K562 (cell line): Measurements from ENCODE around the gene SPDL1. TPM values are rescaled to one million over a fixed set of nuclear protein-coding genes. Genes with fewer than 3 reads are reported as not detected.

Source experiments
- E2F1 ChIP-seq: sonication (generic); formaldehyde crosslinking; IDR thresholded peaks from 2 replicates; pipeline ENCODE4 v1.8.1; 2023; ENCODE audit warnings: mild to moderate bottlenecking, missing genetic modification reagents, moderate library complexity
- HMBOX1 ChIP-seq: sonication (generic); IDR thresholded peaks from 2 replicates; pipeline ENCODE4 v1.6.1; 2016
- HMG20A ChIP-seq: fragments of 450-650 bp; formaldehyde crosslinking; conservative IDR thresholded peaks from 2 replicates; pipeline ENCODE4 v1.4.0; 2020; ENCODE audit warnings: mild to moderate bottlenecking, mixed read lengths
- KDM2B ChIP-seq: fragments of 250-450 bp; sonication (Bioruptor Pico); IDR thresholded peaks from 2 replicates; pipeline ENCODE4 v1.8.0; 2021; ENCODE audit warnings: mild to moderate bottlenecking, moderate library complexity
- NR1H2 ChIP-seq: sonication (generic); formaldehyde crosslinking; IDR thresholded peaks from 2 replicates; pipeline ENCODE4 v1.4.0; 2020; ENCODE audit warnings: mild to moderate bottlenecking, missing genetic modification reagents
- NR2C2 ChIP-seq, 2 experiments: fragments of 200-800 bp in 1 of 2; sonication (Bioruptor generic) in 1 of 2; sonication (generic) in 1 of 2; formaldehyde crosslinking in 1 of 2; IDR thresholded peaks; 2 replicates each; pipeline versions ENCODE4 v1.6.1 to v1.8.0; 2016 to 2022; ENCODE audit warnings: mild to moderate bottlenecking in 1 of 2, missing compliant biosample characterization in 1 of 2, missing genetic modification characterization in 1 of 2, missing genetic modification reagents in 1 of 2
- NR3C1 ChIP-seq: sonication (generic); formaldehyde crosslinking; IDR thresholded peaks from 2 replicates; pipeline ENCODE4 v1.8.1; 2022; ENCODE audit warnings: missing genetic modification reagents
- PURB ChIP-seq: sonication (generic); formaldehyde crosslinking; IDR thresholded peaks from 2 replicates; pipeline ENCODE4 v1.9.0; 2021; ENCODE audit warnings: low read depth, mild to moderate bottlenecking, missing genetic modification reagents
- TGIF2 ChIP-seq: sonication (generic); formaldehyde crosslinking; IDR thresholded peaks from 2 replicates; pipeline ENCODE4 v1.8.1; 2022; ENCODE audit warnings: mild to moderate bottlenecking, missing genetic modification reagents, moderate library complexity
- UBTF ChIP-seq, 2 experiments: IDR thresholded peaks; 2 replicates each; pipeline ENCODE4 v1.6.1; 2012; ENCODE audit warnings: improper control_type of control experiment in 2 of 2, low read depth in 2 of 2, low read length in 2 of 2, borderline replicate concordance in 1 of 2
- ZFP1 ChIP-seq: fragments of 450-650 bp; formaldehyde crosslinking; IDR thresholded peaks from 2 replicates; pipeline ENCODE4 v1.4.0; 2020; ENCODE audit warnings: mild to moderate bottlenecking, mixed read lengths
- ZNF282 ChIP-seq: sonication (generic); formaldehyde crosslinking; IDR thresholded peaks from 2 replicates; pipeline ENCODE4 v1.8.1; 2023; ENCODE audit warnings: missing genetic modification reagents
- ZNF766 ChIP-seq: fragments of 200-800 bp; sonication (Bioruptor generic); conservative IDR thresholded peaks from 2 replicates; pipeline ENCODE4 v1.6.1; 2016; ENCODE audit warnings: missing genetic modification characterization, missing compliant biosample characterization
- polyA plus RNA-seq, 8 experiments: library from polyadenylated mRNA; depleted of rRNA in 4 of 8; stranded (reverse) in 5 of 8; unstranded in 3 of 8; fragments of >200 nt; fragmentation: Nextera tagmentation in 2 of 8; fragmentation: Illumina TruSeq in 1 of 8; extraction: Ambion mirVana in 2 of 8; extraction: Trizol in 1 of 8; gene quantifications; 2 replicates each; pipeline versions ENCODE4 v1.2.1 to v1.2.3, GENCODE V29; 2011 to 2014; ENCODE audit warnings: inconsistent platforms in 1 of 8, missing spikeins in 1 of 8
- total RNA-seq, 7 experiments: library from RNA; depleted of rRNA in 6 of 7; stranded (reverse); fragments of >200 nt in 6 of 7; fragmentation: Illumina TruSeq in 2 of 7; extraction: Trizol in 2 of 7; gene quantifications; 2 replicates each; pipeline versions ENCODE4 v1.2.1 to v1.2.3, GENCODE V29; 2011 to 2021; ENCODE audit warnings: low replicate concordance in 1 of 7
- TF ChIP-seq, protein P1 (sequence below): sonication (generic); formaldehyde crosslinking; IDR thresholded peaks from 2 replicates; pipeline ENCODE4 v1.8.1; 2023; ENCODE audit warnings: mild to moderate bottlenecking, missing genetic modification reagents
- TF ChIP-seq, protein P2 (sequence below): fragments of 200-400 bp; formaldehyde crosslinking; IDR thresholded peaks from 2 replicates; pipeline ENCODE4 v1.6.1; 2017; ENCODE audit warnings: mild to moderate bottlenecking, low read depth, low read length, moderate library complexity

The SPDL1 gene
- total and polyA plus RNA-seq, 9 of the 15 experiments (the other 6 are each of a cell fraction or from before 2014, with no cell fraction given) = 32.4 to 59.6 (median 49.0) TPM

DNA sequence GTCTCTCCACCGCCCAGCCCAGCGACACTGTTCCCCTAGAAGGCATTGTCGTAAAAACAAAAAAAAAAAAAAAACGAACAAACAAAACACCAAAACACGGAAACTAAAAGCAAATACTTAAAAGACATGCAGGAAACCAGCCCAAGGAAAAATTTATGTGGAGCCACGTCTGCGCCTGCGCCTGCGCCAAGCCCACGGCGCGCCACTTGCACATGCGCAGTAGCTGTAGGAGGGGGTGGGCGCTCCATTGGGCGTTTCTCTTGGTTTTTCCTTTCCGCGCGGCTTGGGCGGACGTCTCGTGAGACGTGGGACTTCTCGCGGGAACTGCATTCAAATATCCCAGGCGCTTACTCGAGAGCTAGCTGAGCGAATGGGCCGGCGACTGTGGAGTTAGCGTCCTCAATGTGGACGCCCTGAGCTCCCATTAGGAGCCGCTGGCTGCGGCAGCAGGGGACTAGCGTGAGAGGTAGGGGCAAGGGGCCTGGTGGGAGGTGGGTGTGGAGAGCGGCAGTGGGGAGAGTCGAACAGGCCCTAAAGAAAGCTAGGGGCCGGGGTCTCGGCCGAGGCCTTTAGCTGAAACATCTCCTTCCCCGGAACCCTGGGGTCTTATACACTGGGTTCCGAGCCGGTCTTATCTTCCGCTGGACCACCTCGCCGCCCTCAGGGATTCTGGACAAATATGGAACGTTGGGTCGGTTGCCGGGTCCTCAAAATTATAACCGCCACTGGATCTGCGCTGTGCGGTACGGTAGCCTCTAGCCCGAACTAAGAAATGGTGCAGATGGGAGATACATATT is at the start of gene SPDL1 (continued):
- TF ChIP-seq HMBOX1 (no peak), UBTF (IDR thresholded peaks at IDR 0.05; ENCODE audit: borderline replicate concordance in 1 of 2, low read depth in 2 of 2, low read length in 2 of 2) (no peak), ZFP1 (CRISPR knock-in tag) (no peak), KDM2B (CRISPR knock-in tag) (no peak), HMG20A (CRISPR knock-in tag) (no peak), NR3C1 (no peak), ZNF282 (no peak), NR1H2 (no peak), E2F1 (CRISPR knock-in tag) (no peak), PURB (CRISPR knock-in tag) (no peak), TGIF2 (no peak), ZNF766 (CRISPR knock-in tag) (0 out of 2 replicates have a peak, but pooled peaks have one; percentile 22), NR2C2 (CRISPR knock-in tag; IDR thresholded peaks at IDR 0.05) (no peak), NR2C2 (tag; IDR thresholded peaks at IDR 0.05) (no peak)
- TF ChIP-seq, protein P1, sequence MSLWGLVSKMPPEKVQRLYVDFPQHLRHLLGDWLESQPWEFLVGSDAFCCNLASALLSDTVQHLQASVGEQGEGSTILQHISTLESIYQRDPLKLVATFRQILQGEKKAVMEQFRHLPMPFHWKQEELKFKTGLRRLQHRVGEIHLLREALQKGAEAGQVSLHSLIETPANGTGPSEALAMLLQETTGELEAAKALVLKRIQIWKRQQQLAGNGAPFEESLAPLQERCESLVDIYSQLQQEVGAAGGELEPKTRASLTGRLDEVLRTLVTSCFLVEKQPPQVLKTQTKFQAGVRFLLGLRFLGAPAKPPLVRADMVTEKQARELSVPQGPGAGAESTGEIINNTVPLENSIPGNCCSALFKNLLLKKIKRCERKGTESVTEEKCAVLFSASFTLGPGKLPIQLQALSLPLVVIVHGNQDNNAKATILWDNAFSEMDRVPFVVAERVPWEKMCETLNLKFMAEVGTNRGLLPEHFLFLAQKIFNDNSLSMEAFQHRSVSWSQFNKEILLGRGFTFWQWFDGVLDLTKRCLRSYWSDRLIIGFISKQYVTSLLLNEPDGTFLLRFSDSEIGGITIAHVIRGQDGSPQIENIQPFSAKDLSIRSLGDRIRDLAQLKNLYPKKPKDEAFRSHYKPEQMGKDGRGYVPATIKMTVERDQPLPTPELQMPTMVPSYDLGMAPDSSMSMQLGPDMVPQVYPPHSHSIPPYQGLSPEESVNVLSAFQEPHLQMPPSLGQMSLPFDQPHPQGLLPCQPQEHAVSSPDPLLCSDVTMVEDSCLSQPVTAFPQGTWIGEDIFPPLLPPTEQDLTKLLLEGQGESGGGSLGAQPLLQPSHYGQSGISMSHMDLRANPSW = no peak
- TF ChIP-seq, protein P2, sequence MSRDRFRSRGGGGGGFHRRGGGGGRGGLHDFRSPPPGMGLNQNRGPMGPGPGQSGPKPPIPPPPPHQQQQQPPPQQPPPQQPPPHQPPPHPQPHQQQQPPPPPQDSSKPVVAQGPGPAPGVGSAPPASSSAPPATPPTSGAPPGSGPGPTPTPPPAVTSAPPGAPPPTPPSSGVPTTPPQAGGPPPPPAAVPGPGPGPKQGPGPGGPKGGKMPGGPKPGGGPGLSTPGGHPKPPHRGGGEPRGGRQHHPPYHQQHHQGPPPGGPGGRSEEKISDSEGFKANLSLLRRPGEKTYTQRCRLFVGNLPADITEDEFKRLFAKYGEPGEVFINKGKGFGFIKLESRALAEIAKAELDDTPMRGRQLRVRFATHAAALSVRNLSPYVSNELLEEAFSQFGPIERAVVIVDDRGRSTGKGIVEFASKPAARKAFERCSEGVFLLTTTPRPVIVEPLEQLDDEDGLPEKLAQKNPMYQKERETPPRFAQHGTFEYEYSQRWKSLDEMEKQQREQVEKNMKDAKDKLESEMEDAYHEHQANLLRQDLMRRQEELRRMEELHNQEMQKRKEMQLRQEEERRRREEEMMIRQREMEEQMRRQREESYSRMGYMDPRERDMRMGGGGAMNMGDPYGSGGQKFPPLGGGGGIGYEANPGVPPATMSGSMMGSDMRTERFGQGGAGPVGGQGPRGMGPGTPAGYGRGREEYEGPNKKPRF = no peak
